ENCODE measurements around the gene NT5C3A. TPM values are rescaled to one million over a fixed set of nuclear protein-coding genes. Genes with fewer than 3 reads are reported as not detected.

Gene NT5C3A
- total and polyA plus RNA-seq, 9 of the 15 experiments (the other 6 are each of a cell fraction or from before 2014, with no cell fraction given) = 18.6 to 60.1 (median 40.0) TPM

- TF ChIP-seq ZBTB40 (IDR thresholded peaks at IDR 0.05) (no peak), ZBTB40 (CRISPR knock-in tag; IDR thresholded peaks at IDR 0.05) (no peak), ARID3A (IDR thresholded peaks at IDR 0.05; ENCODE audit: borderline replicate concordance, low read depth, low read length) (no peak), ZBTB12 (CRISPR knock-in tag; IDR thresholded peaks at IDR 0.05) (no peak), TAL1 (IDR thresholded peaks at IDR 0.05) (no peak), ARID2 (IDR thresholded peaks at IDR 0.05) (no peak), NONO (IDR thresholded peaks at IDR 0.05; ENCODE audit: low read depth in 2 of 2, low read length in 1 of 2) (peak; percentile 50 to 91; a peak in 1 of 4 replicates), TSHZ1 (CRISPR knock-in tag; IDR thresholded peaks at IDR 0.05) (no peak), ELF2 (CRISPR knock-in tag; IDR thresholded peaks at IDR 0.05) (no peak), USF2 (CRISPR knock-in tag; IDR thresholded peaks at IDR 0.05) (no peak)
Measured at GRCh38 chr7:33109005-33109757, 46.6 kb upstream of the NT5C3A start, which contains the start of gene RP9 (continued).
